Measurements from ENCODE around the gene OR13C3. TPM values are rescaled to one million over a fixed set of nuclear protein-coding genes. Genes with fewer than 3 reads are reported as not detected.

Gene OR13C3
- total RNA-seq, 1 donor from 2014 or later = not detected

DNA sequence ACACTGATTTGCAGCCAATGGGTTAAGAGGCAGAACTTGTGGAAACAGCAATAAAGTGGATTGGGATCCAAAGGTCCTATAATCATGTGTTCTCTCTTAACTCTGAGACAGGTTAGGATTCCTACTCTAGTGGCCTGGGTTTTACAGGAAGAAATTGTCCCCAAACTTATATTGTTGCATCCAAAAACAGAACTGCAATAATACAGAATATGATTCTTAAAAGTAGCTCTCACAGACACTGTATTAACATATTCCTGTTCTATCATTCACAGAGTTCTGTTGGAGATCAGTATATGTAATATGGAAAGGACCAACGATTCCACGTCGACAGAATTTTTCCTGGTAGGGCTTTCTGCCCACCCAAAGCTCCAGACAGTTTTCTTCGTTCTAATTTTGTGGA is 32.2 kb upstream of the OR13C3 start, which contains the start of gene OR13C8:
OR13C8 (plus strand) TSS at position 301 of the 400 bp plus-strand sequence; CDS start at position 301, 0 bp downstream.
- no peak for DNase-seq (ENCODE audit: extremely low spot score, unreplicated experiment)
- TF ChIP-seq, protein P1, sequence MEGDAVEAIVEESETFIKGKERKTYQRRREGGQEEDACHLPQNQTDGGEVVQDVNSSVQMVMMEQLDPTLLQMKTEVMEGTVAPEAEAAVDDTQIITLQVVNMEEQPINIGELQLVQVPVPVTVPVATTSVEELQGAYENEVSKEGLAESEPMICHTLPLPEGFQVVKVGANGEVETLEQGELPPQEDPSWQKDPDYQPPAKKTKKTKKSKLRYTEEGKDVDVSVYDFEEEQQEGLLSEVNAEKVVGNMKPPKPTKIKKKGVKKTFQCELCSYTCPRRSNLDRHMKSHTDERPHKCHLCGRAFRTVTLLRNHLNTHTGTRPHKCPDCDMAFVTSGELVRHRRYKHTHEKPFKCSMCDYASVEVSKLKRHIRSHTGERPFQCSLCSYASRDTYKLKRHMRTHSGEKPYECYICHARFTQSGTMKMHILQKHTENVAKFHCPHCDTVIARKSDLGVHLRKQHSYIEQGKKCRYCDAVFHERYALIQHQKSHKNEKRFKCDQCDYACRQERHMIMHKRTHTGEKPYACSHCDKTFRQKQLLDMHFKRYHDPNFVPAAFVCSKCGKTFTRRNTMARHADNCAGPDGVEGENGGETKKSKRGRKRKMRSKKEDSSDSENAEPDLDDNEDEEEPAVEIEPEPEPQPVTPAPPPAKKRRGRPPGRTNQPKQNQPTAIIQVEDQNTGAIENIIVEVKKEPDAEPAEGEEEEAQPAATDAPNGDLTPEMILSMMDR (IDR thresholded peaks at IDR 0.05) = no peak
- Mint-ChIP-seq H3K4me1 (ENCODE audit: unreplicated experiment) (no peaks in the 10 kb centered on the region), H3K9me3 (ENCODE audit: unreplicated experiment) (peaks cover 10% of the 10 kb centered on the region), H3K27me3 (ENCODE audit: unreplicated experiment) (peaks cover 4% of the 10 kb centered on the region), H3K27ac (ENCODE audit: unreplicated experiment) (no peak within 1 kb of the TSS), H3K4me3 (ENCODE audit: unreplicated experiment) (no peak within 1 kb of the TSS), H3K36me3 (ENCODE audit: unreplicated experiment) (no peaks in the 10 kb centered on the region)

DNA sequence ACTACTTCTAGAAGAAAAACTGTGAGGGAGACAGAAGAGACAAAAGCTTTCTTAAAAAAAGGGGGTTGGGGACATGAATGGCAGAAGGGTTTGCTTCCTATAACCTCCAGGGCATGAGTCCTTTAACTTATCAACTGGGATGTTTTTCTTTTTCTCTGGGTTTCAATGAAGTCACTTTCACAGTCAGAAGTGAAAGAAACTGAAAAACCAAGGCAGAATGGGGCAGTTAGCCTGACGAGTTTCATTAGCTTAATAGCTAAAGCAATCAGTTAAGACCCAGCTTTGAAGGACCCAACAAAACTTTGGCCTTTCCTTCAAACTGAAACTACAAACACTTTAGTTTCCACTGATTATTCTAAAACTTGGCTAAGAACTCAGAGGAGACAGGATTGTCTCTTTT is 27.7 kb upstream of the OR13C3 start:
- H3K27me3 Mint-ChIP-seq (ENCODE audit: unreplicated experiment) = peaks cover 9% of the 10 kb centered on the region
- DNase-seq (ENCODE audit: extremely low spot score, unreplicated experiment) = no peak
- no peak overlapping the region for H3K27ac Mint-ChIP-seq (ENCODE audit: unreplicated experiment)
- H3K4me1 Mint-ChIP-seq (ENCODE audit: unreplicated experiment) = no peaks in the 10 kb centered on the region
- no peaks in the 10 kb centered on the region for H3K36me3 Mint-ChIP-seq (ENCODE audit: unreplicated experiment)
- TF ChIP-seq, protein P1 (IDR thresholded peaks at IDR 0.05) = no peak
- peaks cover under 1% of the 10 kb centered on the region for H3K9me3 Mint-ChIP-seq (ENCODE audit: unreplicated experiment)
- no peak overlapping the region for H3K4me3 Mint-ChIP-seq (ENCODE audit: unreplicated experiment)

DNA sequence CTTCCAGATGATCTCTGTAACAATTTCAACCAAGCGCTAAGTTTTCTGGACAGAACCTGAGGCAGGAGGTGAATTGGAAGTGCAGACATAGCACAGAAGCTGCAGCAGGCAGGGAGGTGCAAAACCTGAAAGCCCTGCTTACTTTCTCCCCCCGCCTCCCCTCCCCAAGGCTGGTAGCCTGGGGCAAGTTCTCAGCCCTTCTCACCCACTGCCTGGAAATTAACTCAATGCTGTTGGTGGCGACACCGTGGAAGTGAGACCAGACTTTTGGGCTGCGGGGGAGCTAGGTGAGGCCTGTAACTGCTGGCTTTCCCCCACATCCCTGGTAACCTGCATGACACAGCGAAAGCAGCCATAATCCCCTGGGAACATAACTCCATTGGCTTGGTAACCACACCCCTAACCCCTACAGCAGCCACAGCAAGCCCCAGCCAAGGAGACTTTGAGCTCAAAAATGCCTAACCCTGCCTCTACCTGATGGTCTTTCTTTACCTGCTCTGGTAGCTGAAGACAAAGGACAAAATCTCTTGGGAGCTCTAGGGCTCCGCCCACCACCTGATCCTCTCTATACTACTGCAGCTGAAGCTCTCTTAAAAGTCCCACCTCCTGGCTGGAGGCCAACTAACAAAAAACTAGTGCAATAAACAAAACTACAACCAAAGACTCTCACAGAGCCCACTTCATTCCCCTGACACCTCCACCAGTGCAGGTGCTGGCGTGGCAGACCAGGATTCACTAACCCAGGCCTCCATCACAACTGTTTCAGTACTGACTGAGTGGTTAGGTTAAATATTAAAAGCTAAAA is 20.4 kb upstream of the OR13C3 start:
- H3K27me3 Mint-ChIP-seq (ENCODE audit: unreplicated experiment) = peaks cover 2% of the 10 kb centered on the region
- no peak overlapping the region for H3K4me3 Mint-ChIP-seq (ENCODE audit: unreplicated experiment)
- no peak overlapping the region for H3K27ac Mint-ChIP-seq (ENCODE audit: unreplicated experiment)
- no peak for DNase-seq (ENCODE audit: extremely low spot score, unreplicated experiment)
- no peaks in the 10 kb centered on the region for H3K4me1 Mint-ChIP-seq (ENCODE audit: unreplicated experiment)
- H3K9me3 Mint-ChIP-seq (ENCODE audit: unreplicated experiment) = peaks cover 5% of the 10 kb centered on the region
- no peaks in the 10 kb centered on the region for H3K36me3 Mint-ChIP-seq (ENCODE audit: unreplicated experiment)
- TF ChIP-seq, protein P1 (IDR thresholded peaks at IDR 0.05) = no peak

DNA sequence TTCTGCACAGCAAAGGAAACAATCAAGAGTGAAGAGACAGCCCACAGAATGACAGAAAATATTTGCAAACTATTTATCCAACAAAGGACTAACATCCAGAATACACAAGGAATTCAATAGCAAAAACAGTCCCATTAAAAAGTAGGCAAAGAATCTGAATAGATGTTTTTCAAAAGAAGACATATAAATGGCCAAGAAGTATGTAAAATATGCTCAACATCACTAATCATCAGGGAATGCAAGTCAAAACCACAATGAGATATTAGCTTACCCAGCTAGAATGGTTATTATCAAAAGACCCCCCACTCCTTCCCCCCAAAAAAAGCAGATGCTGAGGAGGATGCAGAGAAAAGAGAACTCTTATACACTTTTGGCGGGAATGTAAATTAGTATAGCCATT is 18.9 kb upstream of the OR13C3 start:
- Mint-ChIP-seq H3K27ac (ENCODE audit: unreplicated experiment) (no peak overlapping the region), H3K27me3 (ENCODE audit: unreplicated experiment) (no peaks in the 10 kb centered on the region), H3K36me3 (ENCODE audit: unreplicated experiment) (no peaks in the 10 kb centered on the region), H3K9me3 (ENCODE audit: unreplicated experiment) (peaks cover 5% of the 10 kb centered on the region), H3K4me3 (ENCODE audit: unreplicated experiment) (no peak overlapping the region), H3K4me1 (ENCODE audit: unreplicated experiment) (no peaks in the 10 kb centered on the region)
- TF ChIP-seq, protein P1 (IDR thresholded peaks at IDR 0.05) = no peak
- no peak for DNase-seq (ENCODE audit: extremely low spot score, unreplicated experiment)

DNA sequence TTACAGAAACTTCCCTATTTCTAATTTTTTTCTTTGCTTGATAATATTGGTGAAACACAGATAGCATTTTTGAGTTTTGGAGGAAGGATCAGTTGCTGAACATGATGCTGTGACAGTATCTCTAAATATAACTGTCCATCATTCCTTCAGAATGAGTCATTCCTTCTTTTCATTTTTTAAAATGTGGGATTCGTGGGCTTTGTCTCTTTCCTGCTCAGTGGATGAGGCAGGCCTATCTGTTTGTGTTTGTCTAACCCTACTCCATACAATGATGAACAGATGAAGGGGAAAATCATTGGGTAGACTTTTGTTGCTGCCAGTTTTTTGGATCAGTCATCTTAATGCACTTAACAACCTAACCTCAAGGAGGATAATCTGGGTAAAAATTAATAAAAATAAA is 16.6 kb upstream of the OR13C3 start:
- no peaks in the 10 kb centered on the region for H3K4me1 Mint-ChIP-seq (ENCODE audit: unreplicated experiment)
- H3K9me3 Mint-ChIP-seq (ENCODE audit: unreplicated experiment) = no peaks in the 10 kb centered on the region

More for the DNA sequence above, 16.6 kb upstream of the OR13C3 start:
- no peaks in the 10 kb centered on the region for H3K27me3 Mint-ChIP-seq (ENCODE audit: unreplicated experiment)
- H3K4me3 Mint-ChIP-seq (ENCODE audit: unreplicated experiment) = no peak overlapping the region
- no peaks in the 10 kb centered on the region for H3K36me3 Mint-ChIP-seq (ENCODE audit: unreplicated experiment)
- TF ChIP-seq, protein P1 (IDR thresholded peaks at IDR 0.05) = no peak
- H3K27ac Mint-ChIP-seq (ENCODE audit: unreplicated experiment) = no peak overlapping the region
- no peak for DNase-seq (ENCODE audit: extremely low spot score, unreplicated experiment)

Data from osteocyte (in vitro differentiated cells).